Measurements from ENCODE around the gene PODXL2. TPM values are rescaled to one million over a fixed set of nuclear protein-coding genes. Genes with fewer than 3 reads are reported as not detected.

The PODXL2 gene
- total RNA-seq, 2 experiments from 2014 or later: 0.98 to 1.1 TPM

DNA sequence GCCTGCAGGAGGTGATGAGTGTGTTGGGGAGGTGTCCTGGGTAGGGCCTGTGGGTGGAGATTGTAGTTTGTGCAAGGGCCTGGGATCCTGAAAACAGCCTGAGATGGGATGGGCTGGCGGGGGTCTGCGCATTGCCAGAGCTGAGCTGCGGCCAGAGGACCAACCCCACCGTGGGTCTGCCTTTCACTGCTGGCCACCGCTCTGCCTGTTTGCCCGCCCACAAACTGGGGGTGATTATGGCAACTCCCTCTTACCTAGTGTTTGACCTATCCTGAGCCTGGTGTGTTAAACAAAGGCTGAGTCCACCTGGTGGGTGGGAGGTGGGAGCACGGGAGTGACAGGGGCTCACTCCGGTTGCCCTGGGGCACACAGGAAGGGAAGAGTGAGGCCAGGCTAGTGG, 53.6 kb downstream of the PODXL2 start:
- intact Hi-C loops (cut with micrococcal nuclease): no loop called here
- H3K27ac Mint-ChIP-seq: no peak overlapping the region
- H3K4me3 Mint-ChIP-seq: no peak overlapping the region
- CTCF ChIA-PET: interaction anchor here (1.8 kb wide), 1 partner anchor 13 kb away, joined by 9 read pairs; no protein-coding TSS in a partner anchor
- H3K27me3 Mint-ChIP-seq (ENCODE audit: low read depth): no peaks in the 10 kb centered on the region
- H3K36me3 Mint-ChIP-seq (ENCODE audit: low read depth): no peaks in the 10 kb centered on the region
- DNase-seq: no peak
- peaks cover 12% of the 10 kb centered on the region for H3K4me1 Mint-ChIP-seq (ENCODE audit: low read depth)
- no peaks in the 10 kb centered on the region for H3K9me3 Mint-ChIP-seq

DNA sequence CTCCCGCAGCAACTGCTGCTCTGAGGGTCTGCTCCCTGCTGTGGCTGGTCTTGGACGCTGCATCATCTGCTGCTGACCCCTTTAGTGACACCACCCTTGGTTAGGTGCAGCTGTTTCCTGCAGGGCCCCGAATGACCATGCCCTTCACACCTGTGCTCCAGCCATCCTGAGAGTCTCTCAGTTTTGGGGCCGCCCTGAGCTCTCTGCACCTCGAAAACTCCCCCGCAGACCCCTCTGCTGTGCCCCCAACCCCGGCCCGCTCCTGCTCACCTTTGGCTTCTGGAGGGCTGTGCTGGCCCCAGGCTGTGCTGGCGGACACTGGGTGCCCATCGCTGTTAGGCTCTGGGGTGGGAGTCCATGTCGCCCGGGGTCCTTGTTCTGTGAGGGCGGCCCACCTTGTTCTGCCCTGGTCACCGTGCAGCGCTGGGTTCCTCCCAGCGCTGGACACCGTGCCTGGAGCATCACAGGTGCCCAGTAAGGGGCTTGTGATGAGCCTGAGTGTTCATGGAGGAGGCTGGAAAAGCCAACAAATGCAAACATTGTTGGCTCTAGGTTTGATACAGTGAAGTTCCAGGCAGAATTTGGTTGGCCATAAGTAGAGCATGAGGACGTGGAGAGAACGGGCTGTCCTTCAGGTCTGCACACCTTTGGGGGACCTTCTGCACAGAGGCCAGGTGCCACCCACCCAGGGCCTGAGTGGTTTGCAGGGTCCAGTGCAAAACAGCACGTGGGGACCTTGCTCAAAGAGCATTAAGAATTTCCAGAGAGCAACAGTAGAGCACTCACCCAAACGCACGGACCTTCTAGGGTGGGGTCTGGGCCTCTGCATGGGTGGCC, 56.1 kb downstream of the PODXL2 start:
- Mint-ChIP-seq H3K27ac (no peak overlapping the region), H3K9me3 (no peaks in the 10 kb centered on the region), H3K27me3 (ENCODE audit: low read depth) (no peaks in the 10 kb centered on the region), H3K4me1 (ENCODE audit: low read depth) (peaks cover 11% of the 10 kb centered on the region), H3K36me3 (ENCODE audit: low read depth) (no peaks in the 10 kb centered on the region), H3K4me3 (no peak overlapping the region)
- intact Hi-C loops (cut with micrococcal nuclease): no loop called here
- CTCF ChIA-PET: interaction anchor here (0.9 kb wide), 1 partner anchor 11 kb away, joined by 3 read pairs; no protein-coding TSS in a partner anchor
- DNase-seq: no peak

DNA sequence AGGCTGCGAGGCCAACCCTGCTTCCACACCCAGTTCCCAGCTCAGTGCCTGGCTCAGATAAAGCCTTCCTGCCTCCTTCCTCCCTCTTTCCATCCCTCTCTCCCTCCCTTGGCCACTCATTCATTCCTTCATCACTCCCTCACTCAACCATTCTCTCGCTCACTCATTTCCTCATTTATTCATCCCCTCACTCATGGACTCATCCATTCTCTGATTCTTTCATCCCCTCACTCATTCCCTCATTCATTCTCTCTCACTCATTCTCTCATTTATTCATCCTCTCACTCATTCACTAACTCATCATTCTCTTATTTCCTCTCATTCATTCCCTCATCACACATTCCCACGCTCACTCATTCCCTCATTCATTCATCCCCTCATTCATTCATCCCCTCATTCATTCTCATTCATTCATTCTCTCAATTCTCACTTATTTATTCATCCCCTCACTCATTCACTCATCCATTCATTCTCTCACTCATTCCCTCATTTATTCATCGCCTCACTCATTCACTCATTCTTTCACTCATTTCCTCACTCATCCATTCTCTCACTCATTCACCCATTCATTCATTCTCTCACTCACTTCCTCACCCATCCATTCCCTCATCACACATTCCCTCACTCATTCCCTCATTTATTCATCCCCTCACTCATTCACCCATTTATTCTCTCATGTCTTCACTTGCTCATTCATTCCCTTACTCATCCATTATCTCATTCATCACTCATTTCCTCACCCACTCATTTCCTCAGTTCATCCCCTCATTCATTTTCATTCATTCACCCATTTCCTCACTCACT, 56.9 kb downstream of the PODXL2 start:
- no peak for DNase-seq
- Mint-ChIP-seq H3K27ac (no peak overlapping the region), H3K4me1 (ENCODE audit: low read depth) (peaks cover 11% of the 10 kb centered on the region), H3K36me3 (ENCODE audit: low read depth) (no peaks in the 10 kb centered on the region), H3K4me3 (no peak overlapping the region), H3K27me3 (ENCODE audit: low read depth) (no peaks in the 10 kb centered on the region), H3K9me3 (no peaks in the 10 kb centered on the region)
- CTCF ChIA-PET: no interaction called here
- intact Hi-C loops (cut with micrococcal nuclease): loop anchor here (1.0 kb wide), 1 partner anchor 27 kb away; no protein-coding TSS in a partner anchor

DNA sequence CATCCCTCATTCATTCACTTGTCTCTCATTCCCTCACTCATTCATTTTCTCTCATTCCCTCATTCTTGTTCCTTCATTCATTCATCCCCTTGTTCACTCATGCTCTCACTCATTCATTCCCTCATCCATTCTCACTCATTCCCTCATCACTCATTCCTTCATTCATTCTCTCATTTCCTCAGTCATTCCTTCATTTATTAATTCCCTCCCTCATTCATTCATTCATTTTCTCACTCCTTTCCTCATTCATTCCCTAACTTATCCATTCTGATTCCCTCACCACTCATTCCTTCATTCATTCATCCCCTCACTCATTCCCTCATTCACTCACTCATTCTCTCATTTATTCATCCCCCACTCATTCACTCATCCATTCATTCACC, 57.5 kb downstream of the PODXL2 start:
- Mint-ChIP-seq H3K27me3 (ENCODE audit: low read depth) (no peaks in the 10 kb centered on the region), H3K4me3 (no peak overlapping the region), H3K4me1 (ENCODE audit: low read depth) (peaks cover 11% of the 10 kb centered on the region), H3K36me3 (ENCODE audit: low read depth) (no peaks in the 10 kb centered on the region), H3K9me3 (no peaks in the 10 kb centered on the region), H3K27ac (no peak overlapping the region)
- CTCF ChIA-PET: no interaction called here
- no peak for DNase-seq
- intact Hi-C loops (cut with micrococcal nuclease): loop anchor here (1.0 kb wide), 1 partner anchor 27 kb away; no protein-coding TSS in a partner anchor

DNA sequence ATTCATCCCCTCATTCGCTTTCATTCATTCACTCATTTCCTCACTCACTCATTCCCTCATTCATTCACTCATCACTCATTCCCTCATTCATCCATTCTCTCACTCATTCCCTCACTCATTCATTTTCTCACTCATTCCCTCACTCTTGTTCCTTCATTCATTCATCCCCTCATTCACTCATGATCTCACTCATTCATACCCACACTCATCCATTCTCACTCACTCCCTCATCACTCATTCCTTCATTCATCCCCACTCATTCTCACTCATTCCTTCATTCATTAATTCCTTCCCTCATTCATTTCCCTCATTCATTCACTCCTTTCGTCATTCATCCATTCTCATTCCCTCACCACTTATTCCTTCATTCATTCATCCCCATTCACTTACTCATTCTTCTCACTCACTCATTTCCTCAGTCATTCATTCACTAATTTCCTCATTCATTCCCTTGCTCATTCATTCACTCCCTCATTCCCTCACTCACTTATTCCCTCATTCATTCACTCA, 58.3 kb downstream of the PODXL2 start:
- no peak for DNase-seq
- no peak overlapping the region for H3K4me3 Mint-ChIP-seq
- no peak overlapping the region for H3K27ac Mint-ChIP-seq
- CTCF ChIA-PET: no interaction called here
- no peaks in the 10 kb centered on the region for H3K9me3 Mint-ChIP-seq
- no peaks in the 10 kb centered on the region for H3K36me3 Mint-ChIP-seq (ENCODE audit: low read depth)
- H3K27me3 Mint-ChIP-seq (ENCODE audit: low read depth): no peaks in the 10 kb centered on the region
- intact Hi-C loops (cut with micrococcal nuclease): no loop called here
- peaks cover 11% of the 10 kb centered on the region for H3K4me1 Mint-ChIP-seq (ENCODE audit: low read depth)

GRCh38 chr3:127688022-127688415, 59.0 kb downstream of the PODXL2 start:
- H3K4me1 Mint-ChIP-seq (ENCODE audit: low read depth): peaks cover 11% of the 10 kb centered on the region
- H3K36me3 Mint-ChIP-seq (ENCODE audit: low read depth): no peaks in the 10 kb centered on the region
- intact Hi-C loops (cut with micrococcal nuclease): no loop called here
- no peaks in the 10 kb centered on the region for H3K27me3 Mint-ChIP-seq (ENCODE audit: low read depth)
- H3K9me3 Mint-ChIP-seq: no peaks in the 10 kb centered on the region
- no peak overlapping the region for H3K27ac Mint-ChIP-seq
- DNase-seq: no peak
- CTCF ChIA-PET: no interaction called here
- H3K4me3 Mint-ChIP-seq: no peak overlapping the region

- intact Hi-C loops (cut with micrococcal nuclease): no loop called here
- Mint-ChIP-seq H3K4me1 (ENCODE audit: low read depth) (peaks cover 7% of the 10 kb centered on the region), H3K4me3 (no peak overlapping the region), H3K27ac (no peak overlapping the region), H3K27me3 (ENCODE audit: low read depth) (no peaks in the 10 kb centered on the region), H3K36me3 (ENCODE audit: low read depth) (no peaks in the 10 kb centered on the region), H3K9me3 (no peaks in the 10 kb centered on the region)
- CTCF ChIA-PET: interaction anchor here (0.7 kb wide), 1 partner anchor 13 kb away, joined by 3 read pairs; no protein-coding TSS in a partner anchor
- no peak for DNase-seq
These were observed 59.7 kb downstream of the PODXL2 start for GRCh38 chr3:127688416-127689265.

DNA sequence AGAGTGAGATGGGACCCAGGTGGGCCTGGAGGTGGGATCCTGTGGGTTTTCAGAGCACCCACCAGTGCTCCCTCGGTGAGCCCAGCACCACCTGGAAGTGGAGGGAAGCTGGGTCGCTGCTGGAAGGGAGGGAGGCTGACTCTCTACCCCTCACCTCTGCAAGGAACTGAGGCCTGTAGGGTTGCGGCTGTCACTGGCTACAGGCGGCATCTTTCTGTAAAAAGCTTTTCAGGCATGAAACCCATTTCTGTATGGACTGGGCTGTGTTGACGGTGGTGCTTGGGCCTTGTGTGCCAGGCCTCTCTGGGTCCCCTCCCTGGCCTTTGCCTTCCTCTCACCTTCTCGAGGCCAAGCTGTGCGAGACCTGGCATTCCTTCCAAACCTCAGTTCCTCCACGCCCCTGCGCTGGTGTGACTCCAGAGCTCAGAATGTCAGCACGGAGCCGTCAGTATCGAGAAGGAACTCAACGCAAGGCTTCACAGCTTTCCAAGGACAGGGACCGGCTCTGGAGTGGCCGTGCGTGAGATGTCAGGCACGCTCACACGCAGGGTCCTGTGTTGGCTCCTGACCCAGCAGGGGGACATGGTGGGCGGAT, 60.4 kb downstream of the PODXL2 start:
- H3K27ac Mint-ChIP-seq: no peak overlapping the region
- intact Hi-C loops (cut with micrococcal nuclease): no loop called here
- H3K9me3 Mint-ChIP-seq: no peaks in the 10 kb centered on the region
- no peaks in the 10 kb centered on the region for H3K27me3 Mint-ChIP-seq (ENCODE audit: low read depth)
- no peaks in the 10 kb centered on the region for H3K4me1 Mint-ChIP-seq (ENCODE audit: low read depth)
- H3K4me3 Mint-ChIP-seq: no peak overlapping the region
- H3K36me3 Mint-ChIP-seq (ENCODE audit: low read depth): no peaks in the 10 kb centered on the region
- DNase-seq: no peak
- CTCF ChIA-PET: interaction anchor here (0.7 kb wide), 1 partner anchor 14 kb away, joined by 3 read pairs; no protein-coding TSS in a partner anchor

GRCh38 chr3:127690106-127690505, 61.1 kb downstream of the PODXL2 start:
- Mint-ChIP-seq H3K4me3 (no peak overlapping the region), H3K27me3 (ENCODE audit: low read depth) (no peaks in the 10 kb centered on the region), H3K9me3 (no peaks in the 10 kb centered on the region), H3K36me3 (ENCODE audit: low read depth) (no peaks in the 10 kb centered on the region), H3K27ac (no peak overlapping the region), H3K4me1 (ENCODE audit: low read depth) (no peaks in the 10 kb centered on the region)
- no peak for DNase-seq
- CTCF ChIA-PET: no interaction called here
- intact Hi-C loops (cut with micrococcal nuclease): no loop called here

GRCh38 chr3:127690823-127691452, 62.0 kb downstream of the PODXL2 start:
- Mint-ChIP-seq H3K4me3 (no peak overlapping the region), H3K36me3 (ENCODE audit: low read depth) (no peaks in the 10 kb centered on the region), H3K27ac (no peak overlapping the region), H3K9me3 (no peaks in the 10 kb centered on the region), H3K4me1 (ENCODE audit: low read depth) (no peaks in the 10 kb centered on the region), H3K27me3 (ENCODE audit: low read depth) (no peaks in the 10 kb centered on the region)
- CTCF ChIA-PET: no interaction called here
- intact Hi-C loops (cut with micrococcal nuclease): no loop called here
- no peak for DNase-seq

GRCh38 chr3:127691489-127691888, 62.5 kb downstream of the PODXL2 start:
- Mint-ChIP-seq H3K4me1 (ENCODE audit: low read depth) (no peaks in the 10 kb centered on the region), H3K27me3 (ENCODE audit: low read depth) (no peaks in the 10 kb centered on the region), H3K27ac (no peak overlapping the region), H3K36me3 (ENCODE audit: low read depth) (no peaks in the 10 kb centered on the region), H3K4me3 (no peak overlapping the region), H3K9me3 (no peaks in the 10 kb centered on the region)
- no peak for DNase-seq
- CTCF ChIA-PET: no interaction called here
- intact Hi-C loops (cut with micrococcal nuclease): no loop called here
